Hypothalamus (tissue), 51 donors: ENCODE results near the gene PCGF3.
"Not testable (repeated sequence)": the region's sequence is repeated elsewhere in the genome, so short reads cannot be mapped to it uniquely, and the experiment has no call there.

Experiments
- DNase-seq, 51 donors: peaks; one replicate each; lab custom pipeline; 2025; lab: John Stamatoyannopoulos, UW

PCGF3 gene

GRCh38 chr4:790466-790820 is 84.8 kb downstream of the PCGF3 start:
- DNase-seq, result no peak

GRCh38 chr4:791252-791897 is 85.7 kb downstream of the PCGF3 start:
- DNase-seq, result no peak

GRCh38 chr4:791898-792625 is 86.4 kb downstream of the PCGF3 start:
- DNase-seq, result peak in 2 of 51 donors; percentile 27 to 41

GRCh38 chr4:792626-793092 is 87.0 kb downstream of the PCGF3 start:
- DNase-seq, result peak in 1 of 51 donors; percentile 14

GRCh38 chr4:793093-793861 is 87.6 kb downstream of the PCGF3 start:
- peak in 1 of 51 donors; percentile 32 for DNase-seq

GRCh38 chr4:793941-794621 is 88.4 kb downstream of the PCGF3 start:
- peak in 1 of 51 donors; percentile 41 for DNase-seq

- no peak for DNase-seq
Measured at GRCh38 chr4:794900-795725, 89.5 kb downstream of the PCGF3 start.

- DNase-seq, result no peak
Measured at GRCh38 chr4:795726-796119, 90.1 kb downstream of the PCGF3 start.

- DNase-seq, result no peak
Measured at GRCh38 chr4:796206-796605, 90.6 kb downstream of the PCGF3 start.

- DNase-seq, result no peak
Measured at GRCh38 chr4:797066-797465, 91.4 kb downstream of the PCGF3 start.

GRCh38 chr4:801436-802124 is 95.9 kb downstream of the PCGF3 start:
- no peak for DNase-seq

- DNase-seq, result no peak
Measured at GRCh38 chr4:803884-804283, 98.3 kb downstream of the PCGF3 start.

- DNase-seq, result no peak
Measured at GRCh38 chr4:804804-805203, 99.2 kb downstream of the PCGF3 start.

GRCh38 chr4:806979-807378 is 101.3 kb downstream of the PCGF3 start:
- DNase-seq, result not testable (repeated sequence)

GRCh38 chr4:807792-808191 is 102.2 kb downstream of the PCGF3 start:
- DNase-seq, result no peak

GRCh38 chr4:808860-809570 is 103.4 kb downstream of the PCGF3 start:
- no peak for DNase-seq

- no peak for DNase-seq
Measured at GRCh38 chr4:813900-814299, 108.3 kb downstream of the PCGF3 start.

- no peak for DNase-seq
Measured at GRCh38 chr4:814312-814850, 108.7 kb downstream of the PCGF3 start.
